Fibroblast of peridontal ligament (primary cell): Measurements from ENCODE around the gene ANKS1A.
"Not testable (repeated sequence)": the region's sequence is repeated elsewhere in the genome, so short reads cannot be mapped to it uniquely, and the experiment has no call there.

Source experiments
- DNase-seq: peaks from one replicate; pipeline ENCODE4 v3.0.0-alpha.2; 2010; ENCODE audit errors: extremely low read depth

ANKS1A gene

DNA sequence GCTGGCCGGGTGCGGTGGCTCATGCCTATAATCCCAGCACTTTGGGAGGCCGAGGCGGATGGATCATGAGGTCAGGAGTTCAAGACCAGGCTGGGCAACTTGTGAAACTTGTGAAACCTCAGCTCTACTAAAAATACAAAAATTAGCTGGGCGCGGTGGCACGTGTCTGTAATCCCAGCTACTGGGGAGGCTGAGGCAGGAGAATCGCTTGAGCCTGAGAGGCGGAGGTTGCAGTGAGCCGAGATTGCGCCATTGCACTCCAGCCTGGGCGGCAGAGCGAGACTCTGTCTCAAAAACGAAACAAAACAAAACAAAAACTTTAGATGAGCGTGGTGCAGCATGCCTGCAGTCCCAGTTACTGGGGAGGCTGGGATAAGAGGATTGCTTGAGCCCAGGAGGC is 3.2 kb upstream of the ANKS1A start:
- not testable (repeated sequence) for DNase-seq

DNA sequence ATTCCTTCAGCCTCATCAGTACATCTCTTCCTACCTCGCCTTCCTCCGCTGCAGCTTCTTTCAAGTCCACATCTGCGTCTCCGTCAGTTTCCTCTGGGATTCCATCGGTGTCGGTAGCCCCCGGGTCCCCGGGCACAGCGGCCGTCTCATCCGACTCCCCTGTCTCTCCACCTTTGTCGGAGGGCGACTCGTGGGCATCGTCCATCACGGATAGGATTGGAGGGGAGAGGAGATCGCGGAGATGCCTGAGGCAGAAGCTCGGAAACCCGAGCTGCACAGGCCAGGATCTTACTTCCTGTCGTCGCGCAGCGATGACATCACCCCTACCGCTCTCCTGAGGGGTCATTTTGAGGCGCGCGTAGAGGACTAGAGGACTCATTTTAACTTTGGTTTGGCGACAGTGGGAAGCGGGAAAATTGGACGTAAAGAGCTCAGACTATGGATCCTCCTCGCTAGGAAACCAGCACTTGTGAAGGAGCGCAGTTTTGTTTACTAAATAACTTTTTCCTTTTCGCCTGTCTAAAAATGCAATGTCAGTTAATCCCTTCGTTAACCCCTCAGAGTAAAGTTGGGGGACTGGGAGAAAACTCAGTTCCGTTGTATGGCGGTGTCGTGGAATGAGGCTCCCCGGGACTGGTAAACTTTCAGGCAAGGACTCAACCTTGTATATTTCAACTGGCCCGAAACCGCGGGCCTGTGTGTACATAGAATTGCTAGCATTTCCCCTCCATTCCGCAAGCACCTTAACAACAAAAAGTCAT is 1.1 kb upstream of the ANKS1A start, which contains the start of gene TAF11:
Gene TAF11 (minus strand): TSS at position 290 of the 761 bp plus-strand sequence. CDS start 85 bp downstream, at position 205.
- DNase-seq: peak; percentile 94

DNA sequence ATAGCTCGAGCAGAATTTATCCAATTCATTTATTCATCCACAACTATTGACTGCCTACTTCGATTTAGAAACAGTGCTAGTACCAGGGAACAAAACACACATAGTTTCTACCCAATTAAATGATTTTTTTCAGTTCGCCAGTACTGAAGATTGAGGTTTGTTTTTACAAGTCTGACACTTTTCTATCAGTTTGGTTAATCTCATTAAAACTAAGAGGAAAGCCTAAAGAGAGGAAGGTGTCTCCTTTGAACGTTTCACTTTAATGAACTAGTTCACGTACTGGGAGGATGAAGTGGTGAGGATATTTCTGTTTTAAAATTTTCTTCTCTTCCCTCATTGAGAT is 570 bp upstream of the ANKS1A start:
- DNase-seq: no peak

DNA sequence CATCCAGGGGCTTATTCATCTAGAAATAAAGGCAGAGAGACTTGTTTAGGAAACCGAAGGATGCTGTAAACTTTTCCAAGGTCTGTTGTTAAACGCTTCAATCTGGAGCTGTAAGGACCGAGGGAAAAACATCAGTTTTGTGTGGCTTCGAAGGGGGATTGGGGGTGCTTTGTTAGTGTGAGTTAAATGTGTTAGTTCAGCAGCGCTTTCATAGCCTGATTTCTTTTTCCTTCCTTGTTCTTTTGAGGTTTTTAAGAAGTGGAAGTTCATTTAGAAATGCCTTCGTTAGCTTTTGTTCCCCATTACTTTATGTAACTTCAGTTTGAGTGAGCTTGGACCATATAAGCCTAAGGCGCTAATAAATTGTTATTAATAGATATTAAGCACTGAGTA is 1.5 kb downstream of the ANKS1A start:
- DNase-seq: peak; percentile 35

DNA sequence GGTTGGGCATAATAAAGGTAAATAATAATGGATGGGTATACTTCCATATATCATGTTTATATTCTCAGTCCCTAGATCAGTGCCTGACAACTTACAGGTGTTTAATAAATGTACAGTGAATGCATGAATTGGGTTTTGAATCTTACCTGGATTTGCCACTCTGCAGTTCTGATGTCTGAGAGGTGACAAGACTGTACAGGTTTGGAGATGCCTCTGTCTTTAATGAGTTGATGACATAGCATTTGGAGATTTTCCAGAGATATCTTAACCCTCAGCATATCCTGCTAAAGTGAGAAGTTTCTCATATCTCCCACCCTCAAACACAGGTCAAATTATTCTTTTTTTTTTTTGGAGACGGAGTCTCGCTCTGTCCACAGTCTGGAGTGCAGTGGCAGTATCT is 2.2 kb downstream of the ANKS1A start:
- no peak for DNase-seq

DNA sequence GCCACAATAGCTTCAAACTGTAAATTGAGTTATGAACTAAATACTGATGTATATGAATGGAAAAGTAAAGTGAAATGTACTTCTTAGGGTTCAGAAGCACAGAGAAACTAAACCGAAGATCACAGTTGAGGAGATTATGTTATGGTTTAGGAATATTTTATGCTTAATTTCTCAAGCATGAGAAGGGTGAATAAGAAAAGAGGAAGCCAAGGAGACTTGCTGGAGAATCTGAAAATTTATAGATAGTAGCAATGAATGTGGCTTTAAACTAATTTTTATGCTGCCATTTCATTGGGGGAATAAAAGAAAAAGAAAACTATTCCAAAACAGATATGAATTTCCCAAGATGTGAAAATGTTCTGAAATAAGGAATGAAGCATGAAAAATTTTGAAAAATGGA is 5.6 kb downstream of the ANKS1A start:
- no peak for DNase-seq

DNA sequence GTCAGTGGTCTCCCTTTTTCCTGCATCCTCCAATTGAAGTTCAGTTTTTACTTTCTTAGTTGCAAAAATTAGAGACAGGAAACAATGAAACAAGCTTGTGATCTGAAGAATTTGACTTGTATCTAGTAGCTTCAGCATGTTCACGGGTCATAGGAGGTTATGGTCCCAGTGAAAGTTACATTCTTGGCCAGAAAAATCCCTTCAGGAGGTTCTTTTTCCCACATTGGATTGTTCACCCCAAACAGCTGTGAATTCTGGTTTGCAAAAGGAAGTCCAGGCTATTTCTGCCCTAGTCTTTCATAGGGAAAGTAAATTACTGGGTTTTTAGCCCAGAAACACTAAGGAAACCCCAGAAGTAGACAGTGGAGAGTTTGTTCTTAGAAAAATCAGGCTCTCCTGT is 8.1 kb downstream of the ANKS1A start:
- DNase-seq: peak; percentile 55

DNA sequence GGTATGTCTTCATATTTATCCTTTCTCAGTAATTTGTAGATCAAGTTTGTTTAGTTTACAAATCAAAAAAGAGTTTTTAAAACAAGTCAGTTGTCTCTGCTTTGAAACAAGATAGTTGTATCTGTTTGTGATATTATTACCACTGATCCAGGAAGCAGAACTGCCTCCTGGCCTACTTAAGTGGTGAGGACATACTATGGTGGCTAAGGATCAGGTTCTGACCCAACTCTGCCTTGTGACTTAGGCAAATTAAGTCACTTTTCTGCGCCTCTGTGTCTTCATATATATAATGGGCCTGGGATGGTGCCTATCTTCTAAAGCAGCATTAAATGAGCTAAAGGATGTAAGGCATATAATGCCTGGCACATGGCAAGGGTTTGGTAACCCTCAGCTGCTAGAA is 8.7 kb downstream of the ANKS1A start:
- no peak for DNase-seq

DNA sequence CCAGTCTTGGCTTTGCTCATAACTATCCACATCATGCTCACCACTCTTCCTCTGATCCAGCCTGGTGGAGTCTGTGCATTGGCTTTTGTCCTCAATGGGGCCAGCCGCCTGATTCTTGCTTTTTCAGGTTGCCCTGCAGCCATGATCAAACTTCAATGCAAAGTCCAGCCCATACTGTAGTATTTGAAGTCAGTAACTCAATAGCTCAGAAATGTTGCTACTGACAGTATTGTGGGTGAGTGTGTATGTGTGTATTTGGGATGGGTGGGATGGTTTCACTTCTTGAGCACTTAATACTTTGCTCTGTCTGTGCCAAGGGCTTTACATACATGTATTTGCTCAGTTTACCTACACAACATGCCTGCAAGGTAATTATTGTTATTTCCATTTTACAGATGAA is 10.7 kb downstream of the ANKS1A start:
- not testable (repeated sequence) for DNase-seq

DNA sequence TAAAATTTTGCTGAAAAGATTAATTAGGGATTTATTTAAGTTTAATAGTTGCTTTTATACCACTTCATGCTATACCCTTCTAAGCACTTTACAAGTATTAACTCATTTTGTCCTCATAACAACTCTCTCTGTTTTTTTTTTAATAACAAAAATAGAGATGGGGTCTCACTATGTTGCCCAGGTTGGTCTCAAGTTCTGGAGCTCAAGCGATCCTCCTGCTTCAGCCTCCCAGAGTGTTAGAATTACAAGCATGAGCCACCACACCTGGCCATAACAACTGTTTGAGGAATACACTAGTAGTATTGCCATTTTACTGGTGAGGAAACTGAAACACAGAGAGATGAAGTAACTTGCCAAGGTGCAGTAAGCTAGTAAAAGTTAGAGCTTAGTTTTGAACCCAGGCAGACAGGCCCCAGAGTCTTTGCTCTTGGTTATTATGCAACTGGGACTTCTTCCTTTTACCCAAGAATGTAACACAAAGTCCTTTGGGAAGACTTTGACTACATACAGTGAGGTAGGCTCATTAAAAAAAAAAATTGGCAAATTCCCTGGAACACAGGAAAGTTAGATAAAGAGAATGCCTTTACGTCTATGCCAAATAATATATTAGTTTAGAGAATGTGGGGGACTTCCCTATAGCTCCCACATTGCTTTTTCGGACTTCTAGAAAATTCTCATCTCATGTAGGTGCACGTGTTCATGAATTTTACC is 11.4 kb downstream of the ANKS1A start:
- no peak for DNase-seq

DNA sequence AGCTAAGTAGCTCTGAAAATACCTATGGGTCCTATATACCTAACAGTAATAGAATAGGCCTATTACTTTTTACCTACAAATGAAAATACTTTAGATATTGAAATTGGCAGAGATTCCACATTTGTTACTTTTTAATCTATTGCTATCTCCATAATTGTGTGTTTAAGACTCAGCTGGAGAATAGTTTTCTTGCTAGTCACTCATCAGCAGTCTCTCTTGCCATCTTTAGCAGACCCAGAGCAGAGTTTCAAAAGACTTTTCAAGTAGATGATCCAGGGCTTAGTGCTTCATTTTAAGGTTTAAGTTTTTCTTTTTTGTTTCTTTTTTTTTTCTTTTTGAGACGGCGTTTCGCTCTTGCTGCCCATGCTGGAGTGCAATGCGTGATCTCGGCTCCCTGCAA is 12.9 kb downstream of the ANKS1A start:
- DNase-seq: peak; percentile 54

DNA sequence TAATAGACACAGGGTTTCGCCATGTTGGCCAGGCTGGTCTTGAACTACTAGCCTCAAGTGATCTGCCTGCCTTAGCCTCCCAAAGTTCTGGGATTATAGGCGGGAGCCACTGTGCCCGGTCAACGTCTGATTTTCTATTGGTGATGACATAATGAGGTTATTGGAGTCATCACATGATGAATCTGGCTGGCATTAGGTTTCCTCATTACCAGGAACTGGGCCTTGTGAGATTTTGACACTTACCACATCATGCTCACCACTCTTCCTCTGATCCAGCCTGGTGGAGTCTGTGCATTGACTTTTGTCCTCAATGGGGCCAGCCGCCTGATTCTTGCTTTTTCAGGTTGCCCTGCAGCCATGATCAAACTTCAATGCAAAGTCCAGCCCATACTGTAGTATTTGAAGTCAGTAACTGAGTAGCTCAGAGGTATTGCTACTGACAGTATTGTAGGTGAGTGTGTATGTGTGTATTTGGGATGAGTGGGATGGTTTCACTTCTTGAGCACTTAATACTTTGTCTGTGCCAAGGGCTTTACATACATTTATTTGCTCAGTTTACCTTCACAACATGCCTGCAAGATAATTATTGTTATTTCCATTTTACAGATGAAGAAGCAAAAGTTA is 16.0 kb downstream of the ANKS1A start:
- no peak for DNase-seq

DNA sequence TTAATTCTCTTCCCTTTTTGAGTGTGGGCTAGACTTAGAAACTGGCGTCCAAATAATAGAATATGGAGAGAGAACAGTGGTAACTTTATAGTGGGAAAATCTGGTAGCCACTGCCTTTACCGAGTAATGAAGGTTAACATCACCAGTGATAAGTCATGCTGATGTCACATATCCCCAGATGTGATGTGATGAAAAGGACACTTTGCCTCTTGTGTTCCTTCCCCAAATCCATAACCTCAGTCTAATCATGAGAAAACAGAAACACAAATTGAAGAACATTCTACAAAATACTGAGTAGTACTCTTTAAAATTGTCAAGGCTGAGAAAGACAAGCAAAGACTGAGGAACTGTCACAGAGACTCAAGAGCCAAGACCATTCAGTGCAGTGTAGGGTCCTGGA is 17.8 kb downstream of the ANKS1A start:
- DNase-seq: no peak

DNA sequence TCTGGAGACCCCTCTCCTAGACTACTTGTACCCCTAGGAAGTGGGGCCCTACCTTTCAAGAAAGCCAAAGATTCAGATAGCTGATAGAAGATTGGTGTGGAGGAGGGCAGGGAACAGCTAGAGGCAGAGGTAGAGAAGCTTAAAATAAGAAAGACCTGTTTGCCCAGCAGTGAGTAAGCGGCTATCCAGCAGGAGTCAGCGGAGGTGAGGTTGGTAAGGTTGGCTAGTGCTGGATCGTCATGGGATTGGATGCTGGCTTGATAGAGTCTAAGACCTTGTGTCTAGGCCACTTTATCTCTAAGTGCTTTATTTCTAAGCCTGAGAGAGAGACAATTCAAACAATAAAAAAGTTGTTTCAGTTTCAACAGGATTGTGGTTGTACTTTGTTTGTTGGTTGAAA is 19.1 kb downstream of the ANKS1A start:
- no peak for DNase-seq

DNA sequence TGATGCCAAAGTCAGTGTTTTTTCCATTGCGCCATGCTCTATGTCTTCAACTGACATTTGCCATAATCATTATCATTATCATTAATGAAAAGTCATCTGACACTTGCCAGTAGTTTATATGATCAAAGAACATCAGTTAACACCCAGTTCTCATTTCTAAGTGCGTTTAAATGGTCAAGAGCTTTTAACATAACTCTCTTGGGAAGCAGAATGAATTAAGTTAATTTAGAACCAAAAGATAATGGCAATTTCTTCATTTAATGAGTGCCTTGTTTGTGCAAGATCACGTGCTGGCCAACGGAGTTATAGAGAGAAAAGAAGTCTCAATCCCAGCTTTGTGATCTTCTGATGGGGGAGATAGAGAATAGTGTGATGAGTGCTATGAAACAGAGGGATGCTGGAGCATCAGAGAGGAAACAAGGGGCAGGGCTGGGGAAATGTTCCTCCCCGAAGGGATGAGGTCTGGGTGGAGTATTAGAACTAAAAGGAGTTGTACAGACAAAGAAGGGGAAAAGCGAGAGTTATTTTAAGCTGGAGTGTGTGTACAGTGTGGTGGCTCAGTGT is 20.3 kb downstream of the ANKS1A start:
- no peak for DNase-seq

DNA sequence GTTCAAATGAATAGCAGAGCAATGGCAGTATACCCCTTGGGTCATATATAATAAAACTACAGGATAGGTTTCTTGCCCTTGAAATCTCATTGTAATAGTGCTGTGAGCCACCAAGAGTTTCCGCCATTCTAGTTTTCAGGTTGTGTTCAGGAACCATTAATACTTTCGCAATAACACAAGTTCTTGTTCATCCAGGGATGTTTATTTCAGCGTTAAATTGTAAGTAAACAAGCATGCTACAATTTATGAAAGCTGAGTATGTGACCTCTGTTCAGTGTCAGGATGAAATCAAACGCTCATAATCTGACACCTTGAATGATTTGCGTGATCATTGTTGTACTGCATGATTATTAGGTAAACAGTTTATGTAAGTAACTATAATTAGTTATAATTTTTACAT is 22.8 kb downstream of the ANKS1A start:
- no peak for DNase-seq

DNA sequence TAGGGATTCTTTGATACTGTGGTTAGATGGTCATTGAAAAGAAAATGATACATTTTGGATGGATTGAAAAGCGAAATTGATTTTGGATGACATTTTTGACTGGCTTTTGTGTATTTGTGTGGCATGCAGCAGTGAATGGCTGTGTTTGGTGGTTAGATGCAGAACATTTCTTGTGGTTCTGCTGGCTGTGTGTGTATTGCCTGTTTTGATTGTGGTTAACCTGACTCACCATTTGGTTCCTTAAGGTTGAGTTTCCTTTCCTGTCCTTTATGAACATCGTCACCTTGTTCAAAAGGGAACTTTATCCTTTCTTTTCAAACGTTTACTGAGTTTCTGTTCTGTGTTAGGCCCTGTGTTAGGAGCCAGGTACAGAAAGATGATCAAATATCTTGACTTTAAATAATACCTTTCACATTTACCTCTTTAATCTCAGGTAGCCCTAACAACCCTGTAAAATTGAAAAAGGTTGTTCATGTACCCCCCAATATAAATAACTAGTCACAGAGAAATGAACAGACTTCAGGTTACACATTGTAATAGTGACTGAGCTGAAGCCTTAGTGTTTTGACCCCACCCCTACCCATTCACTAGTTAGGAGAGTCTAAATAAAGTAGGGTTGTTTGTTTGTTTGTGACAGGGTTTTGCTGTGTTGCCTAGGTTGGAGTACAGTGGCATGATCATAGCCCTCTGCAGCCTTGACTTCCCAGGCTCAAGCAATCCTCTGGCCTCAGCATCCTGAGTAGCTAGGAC is 23.8 kb downstream of the ANKS1A start:
- peak; percentile 72 for DNase-seq

DNA sequence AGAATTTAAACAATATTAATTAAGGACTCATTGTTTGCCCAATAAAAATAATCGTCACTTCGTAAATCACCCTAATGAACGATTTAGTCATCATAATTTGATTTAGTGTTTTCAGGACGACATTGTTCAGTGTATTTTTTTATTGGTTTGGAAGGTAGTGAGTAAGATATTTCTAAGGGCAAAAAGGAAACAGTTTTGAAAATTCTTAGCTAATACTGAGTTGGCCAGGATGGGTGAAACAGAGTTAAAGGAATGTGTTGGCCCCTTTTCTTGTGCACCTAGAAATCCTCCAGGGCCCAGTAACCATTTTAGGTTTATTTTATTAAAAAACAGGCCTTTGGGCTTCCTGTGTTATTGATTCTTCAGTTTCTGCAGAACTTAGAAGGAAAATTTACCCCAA is 25.3 kb downstream of the ANKS1A start:
- DNase-seq: no peak

DNA sequence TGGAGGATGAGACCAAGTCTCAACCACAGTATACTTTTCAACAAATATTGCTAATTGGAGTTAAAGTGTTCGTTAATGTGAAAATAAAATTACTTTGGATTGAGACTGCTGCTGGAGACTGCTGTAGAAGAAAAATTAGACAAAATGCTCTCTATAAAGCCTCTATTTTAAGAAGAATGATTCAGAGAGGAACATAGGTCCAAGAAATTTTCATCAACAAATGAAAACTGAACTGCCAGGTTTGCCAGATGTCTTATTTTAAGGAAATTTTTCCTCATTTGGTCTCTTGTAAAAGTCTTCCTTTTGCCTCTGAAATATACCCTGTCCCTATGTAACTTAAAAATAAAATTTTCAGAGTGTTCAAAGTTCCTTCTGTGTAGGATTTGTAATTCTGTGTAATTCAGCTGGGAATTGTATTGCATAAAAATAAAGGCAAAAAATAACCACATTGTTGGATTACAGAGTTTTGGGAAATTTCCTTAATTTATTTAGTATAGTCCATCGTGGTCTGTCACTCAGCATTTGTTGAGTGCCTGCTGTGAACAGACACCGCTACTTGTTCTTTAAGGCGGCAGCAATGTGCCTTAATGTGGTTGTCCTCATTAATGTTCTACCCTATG is 27.4 kb downstream of the ANKS1A start:
- DNase-seq: peak; percentile 59

DNA sequence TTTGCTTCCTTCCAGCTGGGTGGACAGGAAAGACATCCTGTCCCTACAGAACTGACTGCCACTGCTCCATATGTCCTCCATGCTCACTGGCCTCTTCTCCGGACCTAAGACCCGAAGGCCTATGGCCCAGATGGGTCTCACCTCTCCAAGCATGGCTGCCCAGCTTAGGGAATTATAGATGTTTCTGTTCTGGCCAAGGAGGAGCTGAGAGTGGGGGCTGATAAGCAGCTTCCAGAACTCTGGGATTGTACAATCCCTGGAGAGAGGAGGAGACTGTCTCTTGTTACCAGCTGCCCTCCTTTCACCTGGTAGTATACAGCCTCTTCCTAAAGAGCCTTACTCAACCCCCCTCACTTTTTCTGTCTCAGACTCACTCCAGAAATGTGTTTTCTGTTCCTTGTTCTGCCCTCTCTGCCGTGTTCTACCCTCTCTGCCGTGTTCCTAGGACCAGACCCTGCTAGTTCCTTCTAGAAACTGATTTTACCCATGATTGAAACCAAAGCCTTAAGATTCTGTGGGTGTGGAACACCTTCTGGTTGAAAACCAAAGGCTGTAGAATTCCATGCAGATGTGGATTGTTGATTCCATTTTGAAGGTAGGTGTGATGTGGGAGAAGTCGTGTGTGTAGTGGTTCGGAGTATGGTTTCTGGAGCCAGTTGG is 28.7 kb downstream of the ANKS1A start:
- DNase-seq: no peak

DNA sequence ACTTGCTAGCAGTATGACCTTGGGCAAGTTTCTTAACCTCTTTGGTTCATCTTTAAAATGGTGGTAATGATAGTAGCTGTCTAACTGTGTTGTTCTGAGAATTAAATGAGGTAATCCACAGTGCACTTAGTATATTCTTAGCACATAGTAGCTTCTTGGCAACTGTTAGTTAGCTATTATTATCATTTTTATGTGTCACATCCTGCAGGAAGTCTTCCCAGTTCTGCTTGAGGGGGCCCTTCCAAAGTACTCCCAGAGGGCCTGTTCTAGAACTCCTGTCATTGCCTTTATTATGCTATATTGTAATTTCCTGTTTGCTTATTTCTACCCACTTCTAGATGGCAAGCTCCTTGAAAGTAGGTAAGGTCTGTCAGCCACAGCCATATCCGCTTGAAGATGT is 30.6 kb downstream of the ANKS1A start:
- DNase-seq: no peak
